ENCODE data around the gene BRD3OS. TPM values are rescaled to one million over a fixed set of nuclear protein-coding genes. Genes with fewer than 3 reads are reported as not detected.

BRD3OS gene
- polyA plus RNA-seq, 1 of the 3 experiments (the other 2 are of a cell fraction) = 23.1 TPM

GRCh38 chr9:133992780-133993634 is 32.3 kb upstream of the BRD3OS start:
- Histone ChIP-seq H4K20me1 (ENCODE audit: insufficient read depth) (peaks cover 38% of the 10 kb centered on the region), H3K27me3 (ENCODE audit: insufficient read depth) (no peaks in the 10 kb centered on the region), H3K27ac (ENCODE audit: low read depth in 2 of 2, low read length in 1 of 2) (peak overlapping the region; percentile 82 to 93), H3F3A (replicated peaks; ENCODE audit: insufficient read depth) (no peaks in the 10 kb centered on the region), H3K9me3 (no peaks in the 10 kb centered on the region), H3K9ac (peak overlapping the region; percentile 88), H2AFZ (ENCODE audit: low read depth) (peak overlapping the region; percentile 56; the same call in 1 of the 2 replicates), H3K4me3 (ENCODE audit: low read depth in 2 of 2, low read length in 1 of 2) (peak overlapping the region; percentile 75 to 87), H3K9me2 (no peaks in the 10 kb centered on the region), H3K36me3 (replicated peaks in 1 of 2; ENCODE audit: control insufficient read depth in 1 of 2, insufficient read depth in 2 of 2, low read length in 1 of 2) (no peaks in the 10 kb centered on the region), H3K4me1 (ENCODE audit: control insufficient read depth in 1 of 2, insufficient read depth in 2 of 2, low read depth in 1 of 2, low read length in 1 of 2) (peaks cover 6 to 34% of the 10 kb centered on the region in 2 experiments; a peak in 3 of 4 replicates), H3K4me2 (peak overlapping the region; percentile 100), H3K79me2 (ENCODE audit: insufficient read depth) (peaks cover 50% of the 10 kb centered on the region)
- CTCF ChIA-PET = interaction anchor here (0.6 to 7.3 kb wide), 58 partner anchors 8 to 450 kb away, joined by 3 to 236 read pairs (median 6); partner anchors contain the start of genes BRD3OS and SARDH
- DNase-seq = peak; percentile 94
- 4% methylated on average over 5 of the region's 74 CpGs for WGBS (ENCODE audit: low lambda C conversion rate)
- POLR2A ChIA-PET = interaction anchor here (0.6 to 2.2 kb wide), 12 partner anchors 13 to 255 kb away, joined by 3 to 8 read pairs (median 3); partner anchors contain the start of gene SARDH
- TF ChIP-seq SIN3A (IDR thresholded peaks at IDR 0.05; ENCODE audit: borderline replicate concordance, low read depth, low read length) (peak; percentile 42; the same call in 1 of the 2 replicates), FOXJ3 (CRISPR knock-in tag; IDR thresholded peaks at IDR 0.05) (no peak), TEAD4 (IDR thresholded peaks at IDR 0.05; ENCODE audit: borderline replicate concordance, insufficient read depth) (no peak), YY1 (IDR thresholded peaks at IDR 0.05; ENCODE audit: low read depth) (0 out of 2 replicates have a peak, but pooled peaks have one; percentile 2), GATA2 (CRISPR knock-in tag; IDR thresholded peaks at IDR 0.05) (no peak), EZH2phosphoT487 (IDR thresholded peaks at IDR 0.05; ENCODE audit: borderline replicate concordance, low read depth) (no peak), FOSL2 (IDR thresholded peaks at IDR 0.05; ENCODE audit: borderline replicate concordance, low read depth) (no peak), SMC3 (IDR thresholded peaks at IDR 0.05; ENCODE audit: low read depth, low read length) (peak; percentile 51), TAF1 (IDR thresholded peaks at IDR 0.05; ENCODE audit: borderline replicate concordance, low read depth, low read length) (peak; percentile 24; the same call in 1 of the 2 replicates), ELF1 (IDR thresholded peaks at IDR 0.05) (0 out of 2 replicates have a peak, but pooled peaks have one; percentile 23), RAD21 (IDR thresholded peaks at IDR 0.05; ENCODE audit: low read length) (peak; percentile 50), RCOR1 (IDR thresholded peaks at IDR 0.05; ENCODE audit: low read length) (no peak), EP300 (IDR thresholded peaks at IDR 0.05; ENCODE audit: borderline replicate concordance in 1 of 2, low read depth in 1 of 2, low read length in 1 of 2) (no peak), USF2 (IDR thresholded peaks at IDR 0.05; ENCODE audit: borderline replicate concordance, low read depth, low read length) (no peak), GABPA (IDR thresholded peaks at IDR 0.05; ENCODE audit: low read depth) (peak; percentile 32; the same call in 1 of the 2 replicates), RFX5 (IDR thresholded peaks at IDR 0.05; ENCODE audit: low read length) (no peak), MEF2A (IDR thresholded peaks at IDR 0.05; ENCODE audit: borderline replicate concordance, low read depth) (no peak), ZBTB33 (IDR thresholded peaks at IDR 0.05; ENCODE audit: borderline replicate concordance, low read depth) (no peak), IRF3 (IDR thresholded peaks at IDR 0.05; ENCODE audit: low read depth, low read length) (no peak), NRF1 (IDR thresholded peaks at IDR 0.05; ENCODE audit: low read depth, low read length) (peak; percentile 33; the same call in 1 of the 2 replicates), MAX (IDR thresholded peaks at IDR 0.05; ENCODE audit: low read depth) (peak; percentile 60; the same call in 1 of the 2 replicates), JUND (IDR thresholded peaks at IDR 0.05) (no peak), NFIC (IDR thresholded peaks at IDR 0.05; ENCODE audit: borderline replicate concordance) (no peak), FOXM1 (IDR thresholded peaks at IDR 0.05; ENCODE audit: low read depth) (no peak)
- TF ChIP-seq, protein P1, sequence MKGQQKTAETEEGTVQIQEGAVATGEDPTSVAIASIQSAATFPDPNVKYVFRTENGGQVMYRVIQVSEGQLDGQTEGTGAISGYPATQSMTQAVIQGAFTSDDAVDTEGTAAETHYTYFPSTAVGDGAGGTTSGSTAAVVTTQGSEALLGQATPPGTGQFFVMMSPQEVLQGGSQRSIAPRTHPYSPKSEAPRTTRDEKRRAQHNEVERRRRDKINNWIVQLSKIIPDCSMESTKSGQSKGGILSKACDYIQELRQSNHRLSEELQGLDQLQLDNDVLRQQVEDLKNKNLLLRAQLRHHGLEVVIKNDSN (IDR thresholded peaks at IDR 0.05; ENCODE audit: borderline replicate concordance, low read depth) = no peak
- TF ChIP-seq, protein P2, sequence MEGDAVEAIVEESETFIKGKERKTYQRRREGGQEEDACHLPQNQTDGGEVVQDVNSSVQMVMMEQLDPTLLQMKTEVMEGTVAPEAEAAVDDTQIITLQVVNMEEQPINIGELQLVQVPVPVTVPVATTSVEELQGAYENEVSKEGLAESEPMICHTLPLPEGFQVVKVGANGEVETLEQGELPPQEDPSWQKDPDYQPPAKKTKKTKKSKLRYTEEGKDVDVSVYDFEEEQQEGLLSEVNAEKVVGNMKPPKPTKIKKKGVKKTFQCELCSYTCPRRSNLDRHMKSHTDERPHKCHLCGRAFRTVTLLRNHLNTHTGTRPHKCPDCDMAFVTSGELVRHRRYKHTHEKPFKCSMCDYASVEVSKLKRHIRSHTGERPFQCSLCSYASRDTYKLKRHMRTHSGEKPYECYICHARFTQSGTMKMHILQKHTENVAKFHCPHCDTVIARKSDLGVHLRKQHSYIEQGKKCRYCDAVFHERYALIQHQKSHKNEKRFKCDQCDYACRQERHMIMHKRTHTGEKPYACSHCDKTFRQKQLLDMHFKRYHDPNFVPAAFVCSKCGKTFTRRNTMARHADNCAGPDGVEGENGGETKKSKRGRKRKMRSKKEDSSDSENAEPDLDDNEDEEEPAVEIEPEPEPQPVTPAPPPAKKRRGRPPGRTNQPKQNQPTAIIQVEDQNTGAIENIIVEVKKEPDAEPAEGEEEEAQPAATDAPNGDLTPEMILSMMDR (IDR thresholded peaks at IDR 0.05) = peak; percentile 63
